ENCODE data around the gene FNDC3A.
"Not testable (repeated sequence)": the region's sequence is repeated elsewhere in the genome, so short reads cannot be mapped to it uniquely, and the experiment has no call there.

Gene FNDC3A

DNA sequence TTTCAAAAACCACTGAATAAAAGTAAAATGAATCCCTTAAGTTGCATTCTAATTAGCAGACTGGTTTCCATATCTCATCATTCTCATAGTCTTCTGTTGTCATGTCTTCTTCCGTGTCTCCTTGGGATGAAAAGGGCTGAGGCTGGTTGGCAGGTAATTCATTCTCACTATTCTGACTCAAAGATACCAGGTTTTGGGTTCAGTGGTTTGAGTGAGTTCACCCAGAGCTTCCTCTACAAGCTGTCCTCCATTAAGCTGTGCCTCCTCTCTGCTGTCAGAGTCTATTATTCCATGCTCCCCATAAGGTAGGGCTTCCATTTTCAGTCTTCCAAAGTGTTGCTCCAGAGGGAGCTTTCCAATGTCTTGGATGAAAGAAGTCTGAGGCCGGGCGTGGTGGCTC, 68.3 kb downstream of the FNDC3A start:
- DNase-seq = no peak

- no peak for DNase-seq
These were observed 69.1 kb downstream of the FNDC3A start for GRCh38 chr13:49044836-49045235.

DNA sequence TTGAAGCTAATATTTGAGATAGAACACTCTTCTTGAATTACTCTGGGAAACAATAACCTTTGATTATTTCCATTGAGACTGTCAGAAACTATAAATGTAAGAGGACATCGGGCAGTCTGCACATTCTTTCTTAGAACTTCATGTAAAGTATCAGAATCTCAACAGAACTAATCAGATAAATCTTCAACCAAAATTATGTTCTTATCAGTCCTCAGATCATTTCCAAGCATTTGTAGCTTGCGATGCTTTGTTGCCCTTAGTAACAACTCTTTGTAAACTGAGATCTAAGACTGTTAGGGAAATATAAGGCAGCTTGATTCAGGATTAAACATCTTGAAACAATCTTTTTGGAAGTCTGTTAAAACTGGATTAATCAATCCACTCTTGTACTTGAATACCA, 70.3 kb downstream of the FNDC3A start:
- no peak for DNase-seq

DNA sequence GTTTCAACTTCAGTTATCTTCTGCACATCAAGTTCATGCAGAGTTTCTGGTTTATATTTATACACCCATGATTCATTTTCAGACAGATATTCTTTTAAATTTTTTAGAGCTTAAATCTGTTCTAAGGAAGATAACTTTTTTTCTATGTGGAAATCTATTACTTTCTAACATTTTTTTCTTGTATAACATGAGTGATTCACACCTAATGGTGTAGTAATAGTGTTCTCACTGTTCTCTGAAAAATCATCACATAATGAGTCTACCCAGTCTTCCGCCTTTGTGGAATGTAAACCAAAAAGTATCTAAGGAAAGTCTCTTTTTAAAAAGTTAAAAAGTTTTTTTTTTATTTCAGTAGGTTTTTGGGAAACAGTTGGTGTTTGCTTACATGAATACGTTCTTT, 70.8 kb downstream of the FNDC3A start:
- no peak for DNase-seq

- DNase-seq = no peak
These were observed 77.1 kb downstream of the FNDC3A start for GRCh38 chr13:49052813-49053212.

DNA sequence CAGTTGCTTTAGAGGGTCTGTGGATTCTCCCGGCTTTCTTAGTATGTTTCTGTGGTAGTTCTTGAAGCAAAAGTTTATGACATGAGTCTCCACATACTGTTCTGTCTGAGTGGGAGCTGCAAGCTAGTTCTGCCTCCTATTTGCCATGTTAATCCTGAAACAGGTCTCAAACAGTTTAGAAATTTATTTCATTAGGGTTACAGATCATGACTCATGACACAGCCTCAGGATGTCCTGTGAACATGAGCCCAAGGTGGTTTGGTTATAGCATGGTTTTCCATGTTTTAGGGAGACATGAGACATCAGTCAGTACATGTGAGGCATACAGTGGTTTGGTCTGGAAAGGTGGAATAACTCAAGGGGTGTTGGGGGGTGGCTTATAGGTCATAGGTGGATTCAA, 77.5 kb downstream of the FNDC3A start:
- DNase-seq = no peak

DNA sequence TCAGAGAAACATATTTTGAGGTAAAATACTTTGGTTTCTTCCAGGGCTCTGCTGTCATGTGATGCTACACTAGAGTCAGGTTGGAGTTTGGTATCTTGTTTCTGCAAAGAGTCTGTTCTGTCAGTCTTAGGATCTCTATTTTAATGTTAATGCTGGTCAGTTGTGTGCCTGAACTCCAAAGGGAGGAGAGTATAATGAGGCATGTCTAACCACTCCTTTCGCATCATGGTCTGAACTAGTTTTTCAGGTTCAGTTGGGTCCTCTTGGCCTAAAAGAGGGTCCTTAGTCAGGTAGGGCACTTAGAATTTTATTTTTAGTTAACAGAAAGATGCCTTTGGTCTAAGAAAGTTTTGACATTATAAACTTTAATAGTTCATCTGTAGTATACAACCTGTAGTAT, 78.2 kb downstream of the FNDC3A start:
- no peak for DNase-seq

DNA sequence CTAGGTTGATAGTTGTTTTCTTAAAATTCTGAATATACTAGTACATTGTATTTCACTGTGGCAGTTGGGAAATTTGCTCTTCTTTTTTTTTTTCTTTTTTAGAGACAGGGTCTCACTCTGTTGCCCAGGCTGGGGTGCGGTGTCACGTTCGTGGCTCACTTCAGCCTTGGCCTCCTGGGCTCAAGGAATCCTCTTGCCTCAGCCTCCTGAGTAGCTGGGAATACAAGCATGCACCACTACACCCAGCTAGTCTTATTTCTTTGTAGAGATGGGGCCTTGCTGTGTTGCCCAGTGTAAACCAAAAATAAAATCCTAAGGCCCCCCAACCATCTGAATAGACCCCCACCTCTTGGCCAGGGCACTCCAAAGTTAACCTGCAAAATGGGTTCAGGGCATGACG, 79.3 kb downstream of the FNDC3A start:
- no peak for DNase-seq

- DNase-seq = no peak
These were observed 81.5 kb downstream of the FNDC3A start for GRCh38 chr13:49057176-49057575.

DNA sequence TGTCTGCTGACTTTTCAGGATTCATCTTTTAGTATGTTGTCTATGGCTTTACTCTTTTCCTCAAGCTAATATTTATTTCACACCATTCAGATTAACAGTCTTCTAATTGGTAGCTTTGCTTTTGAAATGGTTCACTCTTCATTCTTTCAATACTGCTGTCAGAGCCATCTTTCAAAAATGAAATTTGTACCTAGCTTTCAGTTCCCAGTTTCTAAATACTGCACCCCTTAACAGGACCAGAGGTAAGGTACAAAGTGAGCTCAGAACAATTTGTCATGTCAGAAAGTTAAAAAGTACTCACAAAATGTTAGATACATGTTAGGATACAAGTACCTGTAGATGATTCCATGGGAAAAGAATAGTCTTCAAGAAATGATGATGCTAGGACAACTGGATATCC, 83.0 kb downstream of the FNDC3A start:
- DNase-seq = no peak

GRCh38 chr13:49060678-49061387, 85.1 kb downstream of the FNDC3A start:
- DNase-seq = no peak

- not testable (repeated sequence) for DNase-seq
These were observed 85.7 kb downstream of the FNDC3A start for GRCh38 chr13:49061388-49061752.

DNA sequence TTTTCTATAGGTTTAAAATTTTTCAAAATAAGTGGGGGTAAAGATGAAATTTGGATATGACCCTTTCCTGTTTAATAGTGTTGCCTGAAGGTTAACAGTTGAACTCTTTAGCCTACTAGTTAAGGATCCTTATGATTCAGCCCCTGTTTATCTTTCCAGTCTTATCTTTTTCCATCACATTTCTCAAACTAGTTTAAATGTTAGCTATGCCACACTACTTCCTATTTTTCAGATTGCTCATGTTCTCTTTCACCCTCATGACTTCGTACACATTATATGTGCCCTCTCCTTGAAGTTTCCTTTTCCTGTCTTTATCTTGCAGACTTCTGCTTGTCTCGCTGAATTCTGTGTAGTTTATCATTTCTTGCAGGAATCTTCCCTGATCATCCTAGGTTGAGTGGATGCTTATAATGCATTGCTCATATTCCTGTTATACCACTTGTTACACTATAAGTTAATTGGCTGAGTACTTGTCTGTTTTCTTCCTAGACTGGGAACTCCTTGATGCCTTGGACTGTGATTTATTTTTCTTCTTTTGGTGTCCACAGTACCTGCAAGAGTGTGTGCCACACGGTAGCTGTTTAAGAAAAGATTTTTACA, 86.7 kb downstream of the FNDC3A start:
- no peak for DNase-seq

- no peak for DNase-seq
These were observed 87.3 kb downstream of the FNDC3A start for GRCh38 chr13:49063011-49063410.

GRCh38 chr13:49063497-49063896, 87.8 kb downstream of the FNDC3A start:
- no peak for DNase-seq

DNA sequence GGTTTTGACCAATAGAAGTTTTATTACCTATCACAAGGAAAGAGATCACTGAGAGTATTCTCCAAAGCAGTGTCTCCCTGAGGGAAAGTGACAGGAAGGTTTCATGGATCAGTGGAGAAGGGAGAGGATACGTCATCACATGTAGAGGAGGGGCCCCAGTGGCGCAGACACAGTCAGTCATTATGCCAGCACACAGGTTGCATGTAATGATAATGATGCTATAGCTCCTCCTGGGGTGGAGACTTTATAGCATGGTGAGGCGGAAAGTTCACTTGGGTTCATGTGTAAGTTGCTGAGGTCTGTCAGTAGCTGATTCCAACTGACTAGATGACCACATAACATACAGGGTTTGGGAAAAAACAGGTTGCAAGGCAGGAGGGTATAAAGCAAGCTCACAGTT, 88.8 kb downstream of the FNDC3A start:
- DNase-seq = no peak

DNA sequence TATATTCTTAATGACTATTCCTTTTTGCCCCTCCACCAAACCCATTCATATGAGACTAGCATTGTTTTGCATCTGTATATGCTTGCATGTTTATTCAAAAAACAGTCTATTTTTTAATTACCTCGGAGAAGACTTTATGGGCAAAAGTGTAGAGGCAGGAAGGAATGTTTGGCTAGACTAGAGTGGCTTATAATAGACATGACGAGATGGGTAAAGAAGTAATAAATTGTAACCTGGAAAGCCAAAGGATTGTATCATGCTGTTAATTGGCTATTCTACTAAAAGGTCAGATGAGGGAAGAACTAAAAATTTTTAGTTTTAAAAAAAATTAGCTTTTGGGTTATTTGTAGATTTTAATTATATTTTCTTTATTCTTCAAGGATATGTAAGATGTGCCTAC, 91.1 kb downstream of the FNDC3A start:
- no peak for DNase-seq

GRCh38 chr13:49068498-49068897, 92.8 kb downstream of the FNDC3A start:
- DNase-seq = not testable (repeated sequence)

DNA sequence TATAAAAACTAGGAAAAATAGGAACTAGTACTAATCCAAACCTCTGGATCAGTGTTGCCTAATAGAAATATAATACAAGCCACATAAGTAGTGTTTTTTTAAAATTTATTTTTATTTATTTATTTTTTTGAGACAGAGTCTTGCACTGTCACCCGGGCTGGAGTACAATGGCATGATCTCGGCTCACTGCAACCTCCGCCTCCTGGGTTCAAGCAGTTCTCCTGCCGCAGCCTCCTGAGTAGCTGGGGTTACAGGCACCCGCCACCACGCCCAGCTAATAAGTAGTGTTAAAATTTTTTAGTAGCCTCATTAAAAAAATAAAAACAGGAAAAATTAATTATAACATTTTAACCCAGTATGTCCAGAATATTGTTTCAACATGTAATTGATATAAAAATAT, 94.3 kb downstream of the FNDC3A start:
- not testable (repeated sequence) for DNase-seq

DNA sequence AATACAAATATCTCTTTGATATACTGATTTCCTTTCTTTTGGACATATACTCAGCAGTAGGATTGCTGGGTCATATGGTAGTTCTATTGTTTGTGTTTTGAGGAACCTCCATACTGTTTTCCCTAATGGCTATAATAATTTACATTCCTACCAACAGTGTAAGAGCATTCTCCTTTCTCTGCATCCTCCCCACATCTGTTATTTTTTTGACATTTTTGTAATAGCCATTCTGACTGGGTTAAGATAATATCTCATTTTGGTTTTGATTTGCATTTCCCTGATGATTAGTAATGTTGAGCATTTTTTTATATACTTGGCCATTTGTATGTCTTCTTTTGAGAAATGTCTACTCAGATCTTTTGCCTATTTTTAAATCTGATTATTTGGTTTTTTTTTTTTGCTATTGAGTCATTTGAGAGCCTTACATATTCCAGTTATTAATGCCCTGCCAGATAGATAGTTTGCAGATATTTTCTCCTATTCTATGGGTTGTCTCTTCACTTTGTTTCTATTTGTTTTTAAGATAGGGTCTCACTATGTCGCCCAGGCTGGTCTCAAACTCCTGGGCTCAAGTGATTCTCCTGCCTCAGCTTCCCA, 95.7 kb downstream of the FNDC3A start:
- DNase-seq = no peak

GRCh38 chr13:49082653-49083536, 107.2 kb downstream of the FNDC3A start:
- no peak for DNase-seq

DNA sequence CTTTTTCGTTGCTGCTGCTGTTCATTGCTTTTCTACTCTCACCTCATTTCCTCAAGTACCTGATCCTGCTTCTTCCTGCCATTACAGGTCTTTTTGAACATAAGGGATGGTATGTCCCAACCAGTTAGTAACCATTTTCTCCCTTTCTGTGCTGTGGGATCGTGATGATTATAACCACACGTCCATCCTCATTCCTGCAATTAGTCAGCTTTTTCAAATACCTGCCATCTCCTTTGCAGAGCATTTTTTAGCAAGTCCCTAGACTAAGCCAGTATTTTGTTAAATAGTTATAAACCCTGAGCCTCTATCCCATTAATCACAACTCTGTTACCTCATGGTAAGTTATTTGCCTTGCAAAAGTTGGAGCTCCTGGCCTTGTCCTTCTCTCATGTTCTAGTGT, 109.2 kb downstream of the FNDC3A start:
- no peak for DNase-seq

DNA sequence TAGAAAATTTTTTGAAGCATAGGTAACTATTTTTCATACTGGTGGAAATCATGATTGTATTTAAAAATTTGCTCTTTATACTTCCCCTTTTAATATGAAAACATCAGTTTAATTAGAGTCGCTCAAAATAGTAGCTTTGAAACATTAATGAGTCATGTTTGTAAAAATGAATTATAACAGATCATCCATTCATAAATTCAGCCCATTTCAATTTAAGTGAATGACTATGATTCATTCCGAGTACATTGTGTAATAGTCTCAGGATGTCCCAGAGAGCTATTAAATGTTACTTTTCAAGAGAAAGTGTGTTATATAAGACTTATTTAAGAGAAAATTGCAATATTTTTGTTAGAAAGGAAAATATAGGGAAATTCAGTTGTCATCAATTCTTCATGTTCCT, 111.0 kb downstream of the FNDC3A start:
- DNase-seq = no peak

DNA sequence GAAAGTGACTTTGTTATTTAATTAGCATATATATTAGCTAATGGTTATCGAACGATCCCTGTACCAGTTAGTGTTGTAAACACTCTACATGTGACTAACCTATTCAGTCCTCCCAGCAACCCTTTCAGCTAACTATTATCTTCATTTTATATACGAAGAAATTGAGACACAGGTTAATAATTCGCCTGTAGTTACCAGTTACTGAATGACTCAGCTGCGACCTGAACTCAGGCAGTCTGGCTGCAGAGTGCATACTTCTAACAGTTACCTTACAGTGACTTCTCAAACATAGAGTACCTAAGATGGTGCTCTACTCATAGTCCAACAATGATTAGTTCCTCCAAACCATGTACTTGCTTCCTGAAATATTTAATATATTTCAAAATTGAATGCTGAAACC, 117.7 kb downstream of the FNDC3A start:
- DNase-seq = no peak

Data from femur (tissue), 1 donor.